ENCODE measurements around the gene FGFRL1. TPM values are rescaled to one million over a fixed set of nuclear protein-coding genes. Genes with fewer than 3 reads are reported as not detected.

The FGFRL1 gene
- total and polyA plus RNA-seq, 2 donors (not counting 1 experiment from before 2014, with no cell fraction given) = 6.1 to 10.0 TPM

GRCh38 chr4:1061056-1061700, 49.8 kb downstream of the FGFRL1 start:
- Histone ChIP-seq H3K4me1 (ENCODE audit: control insufficient read depth, extremely low read depth, insufficient read depth, low read length) (no peaks in the 10 kb centered on the region), H3K79me2 (ENCODE audit: control insufficient read depth, insufficient read depth, low read length) (no peaks in the 10 kb centered on the region), H3K36me3 (ENCODE audit: control insufficient read depth, insufficient read depth, low read length) (no peaks in the 10 kb centered on the region), H2AFZ (ENCODE audit: low read length) (no peak overlapping the region), H3K9me3 (ENCODE audit: control insufficient read depth, insufficient read depth, low read depth, low read length) (no peaks in the 10 kb centered on the region), H3K4me3 (replicated peaks in 1 of 4; ENCODE audit: control extremely low read depth in 1 of 4, insufficient read depth in 1 of 4, low read depth in 3 of 4, low read length in 4 of 4) (no peak overlapping the region), H3K4me2 (ENCODE audit: extremely low read depth, insufficient read depth, low read length) (no peak overlapping the region), H4K20me1 (ENCODE audit: control insufficient read depth, extremely low read depth, insufficient read depth, low read length) (no peaks in the 10 kb centered on the region), H3K27ac (ENCODE audit: insufficient read depth, low read length) (no peak overlapping the region), H3K27me3 (ENCODE audit: control insufficient read depth, insufficient read depth, low read length) (peaks cover 28% of the 10 kb centered on the region), H3K9ac (ENCODE audit: insufficient read depth, low read length) (no peak overlapping the region)
- no peak for DNase-seq (ENCODE audit: low read depth in 2 of 2)
- TF ChIP-seq, protein P1, sequence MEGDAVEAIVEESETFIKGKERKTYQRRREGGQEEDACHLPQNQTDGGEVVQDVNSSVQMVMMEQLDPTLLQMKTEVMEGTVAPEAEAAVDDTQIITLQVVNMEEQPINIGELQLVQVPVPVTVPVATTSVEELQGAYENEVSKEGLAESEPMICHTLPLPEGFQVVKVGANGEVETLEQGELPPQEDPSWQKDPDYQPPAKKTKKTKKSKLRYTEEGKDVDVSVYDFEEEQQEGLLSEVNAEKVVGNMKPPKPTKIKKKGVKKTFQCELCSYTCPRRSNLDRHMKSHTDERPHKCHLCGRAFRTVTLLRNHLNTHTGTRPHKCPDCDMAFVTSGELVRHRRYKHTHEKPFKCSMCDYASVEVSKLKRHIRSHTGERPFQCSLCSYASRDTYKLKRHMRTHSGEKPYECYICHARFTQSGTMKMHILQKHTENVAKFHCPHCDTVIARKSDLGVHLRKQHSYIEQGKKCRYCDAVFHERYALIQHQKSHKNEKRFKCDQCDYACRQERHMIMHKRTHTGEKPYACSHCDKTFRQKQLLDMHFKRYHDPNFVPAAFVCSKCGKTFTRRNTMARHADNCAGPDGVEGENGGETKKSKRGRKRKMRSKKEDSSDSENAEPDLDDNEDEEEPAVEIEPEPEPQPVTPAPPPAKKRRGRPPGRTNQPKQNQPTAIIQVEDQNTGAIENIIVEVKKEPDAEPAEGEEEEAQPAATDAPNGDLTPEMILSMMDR (conservative IDR thresholded peaks at IDR 0.05 in 1 of 2, IDR thresholded peaks at IDR 0.05 in 1 of 2; ENCODE audit: low read depth in 1 of 2, low read length in 2 of 2) = no peak
- TF ChIP-seq EZH2 (IDR thresholded peaks at IDR 0.05; ENCODE audit: low read length, missing control alignments) = no peak

- TF ChIP-seq EZH2 (IDR thresholded peaks at IDR 0.05; ENCODE audit: low read length, missing control alignments) = no peak
- TF ChIP-seq, protein P1 (conservative IDR thresholded peaks at IDR 0.05 in 1 of 2, IDR thresholded peaks at IDR 0.05 in 1 of 2; ENCODE audit: low read depth in 1 of 2, low read length in 2 of 2) = no peak
- Histone ChIP-seq H3K4me3 (replicated peaks in 1 of 4; ENCODE audit: control extremely low read depth in 1 of 4, insufficient read depth in 1 of 4, low read depth in 3 of 4, low read length in 4 of 4) (no peak overlapping the region), H3K27me3 (ENCODE audit: control insufficient read depth, insufficient read depth, low read length) (peaks cover 25% of the 10 kb centered on the region), H3K27ac (ENCODE audit: insufficient read depth, low read length) (no peak overlapping the region), H3K36me3 (ENCODE audit: control insufficient read depth, insufficient read depth, low read length) (no peaks in the 10 kb centered on the region), H2AFZ (ENCODE audit: low read length) (no peak overlapping the region), H3K79me2 (ENCODE audit: control insufficient read depth, insufficient read depth, low read length) (no peaks in the 10 kb centered on the region), H4K20me1 (ENCODE audit: control insufficient read depth, extremely low read depth, insufficient read depth, low read length) (no peaks in the 10 kb centered on the region), H3K4me1 (ENCODE audit: control insufficient read depth, extremely low read depth, insufficient read depth, low read length) (no peaks in the 10 kb centered on the region), H3K9ac (ENCODE audit: insufficient read depth, low read length) (no peak overlapping the region), H3K4me2 (ENCODE audit: extremely low read depth, insufficient read depth, low read length) (no peak overlapping the region), H3K9me3 (ENCODE audit: control insufficient read depth, insufficient read depth, low read depth, low read length) (no peaks in the 10 kb centered on the region)
- DNase-seq (ENCODE audit: low read depth in 2 of 2) = no peak
These were observed 50.3 kb downstream of the FGFRL1 start for GRCh38 chr4:1061760-1062159.

GRCh38 chr4:1062419-1062818, 51.0 kb downstream of the FGFRL1 start:
- no peak for DNase-seq (ENCODE audit: low read depth in 2 of 2)
- Histone ChIP-seq H3K4me1 (ENCODE audit: control insufficient read depth, extremely low read depth, insufficient read depth, low read length) (no peaks in the 10 kb centered on the region), H3K79me2 (ENCODE audit: control insufficient read depth, insufficient read depth, low read length) (no peaks in the 10 kb centered on the region), H3K36me3 (ENCODE audit: control insufficient read depth, insufficient read depth, low read length) (no peaks in the 10 kb centered on the region), H2AFZ (ENCODE audit: low read length) (no peak overlapping the region), H3K4me2 (ENCODE audit: extremely low read depth, insufficient read depth, low read length) (no peak overlapping the region), H3K9ac (ENCODE audit: insufficient read depth, low read length) (no peak overlapping the region), H3K27ac (ENCODE audit: insufficient read depth, low read length) (no peak overlapping the region), H4K20me1 (ENCODE audit: control insufficient read depth, extremely low read depth, insufficient read depth, low read length) (no peaks in the 10 kb centered on the region), H3K4me3 (replicated peaks in 1 of 4; ENCODE audit: control extremely low read depth in 1 of 4, insufficient read depth in 1 of 4, low read depth in 3 of 4, low read length in 4 of 4) (no peak overlapping the region), H3K9me3 (ENCODE audit: control insufficient read depth, insufficient read depth, low read depth, low read length) (no peaks in the 10 kb centered on the region), H3K27me3 (ENCODE audit: control insufficient read depth, insufficient read depth, low read length) (peaks cover 25% of the 10 kb centered on the region)
- TF ChIP-seq, protein P1 (conservative IDR thresholded peaks at IDR 0.05 in 1 of 2, IDR thresholded peaks at IDR 0.05 in 1 of 2; ENCODE audit: low read depth in 1 of 2, low read length in 2 of 2) = no peak
- TF ChIP-seq EZH2 (IDR thresholded peaks at IDR 0.05; ENCODE audit: low read length, missing control alignments) = no peak

Data from fibroblast of lung (primary cell).